Measurements from ENCODE around the gene COBL.

DNA sequence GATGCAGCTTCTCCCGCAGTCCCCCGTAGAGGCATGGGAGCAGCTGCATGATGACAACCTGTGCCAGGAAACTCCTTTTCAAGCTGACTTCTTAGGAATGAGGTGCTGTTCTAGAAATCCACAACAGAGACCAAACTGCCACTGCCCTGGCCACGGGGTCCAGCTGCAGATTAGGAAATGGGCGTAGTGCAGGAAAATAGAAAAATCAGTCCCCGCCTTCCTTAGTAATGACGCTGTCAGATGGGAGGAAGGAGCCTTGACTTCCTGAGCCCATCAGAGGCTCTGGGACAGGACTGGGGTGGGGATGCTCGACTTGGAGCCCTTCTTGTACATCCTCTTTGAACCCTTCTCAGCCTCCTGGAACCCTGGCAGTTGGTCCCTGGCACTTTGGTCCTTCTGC is 306.1 kb downstream of the COBL start:
- TF ChIP-seq, protein P1, sequence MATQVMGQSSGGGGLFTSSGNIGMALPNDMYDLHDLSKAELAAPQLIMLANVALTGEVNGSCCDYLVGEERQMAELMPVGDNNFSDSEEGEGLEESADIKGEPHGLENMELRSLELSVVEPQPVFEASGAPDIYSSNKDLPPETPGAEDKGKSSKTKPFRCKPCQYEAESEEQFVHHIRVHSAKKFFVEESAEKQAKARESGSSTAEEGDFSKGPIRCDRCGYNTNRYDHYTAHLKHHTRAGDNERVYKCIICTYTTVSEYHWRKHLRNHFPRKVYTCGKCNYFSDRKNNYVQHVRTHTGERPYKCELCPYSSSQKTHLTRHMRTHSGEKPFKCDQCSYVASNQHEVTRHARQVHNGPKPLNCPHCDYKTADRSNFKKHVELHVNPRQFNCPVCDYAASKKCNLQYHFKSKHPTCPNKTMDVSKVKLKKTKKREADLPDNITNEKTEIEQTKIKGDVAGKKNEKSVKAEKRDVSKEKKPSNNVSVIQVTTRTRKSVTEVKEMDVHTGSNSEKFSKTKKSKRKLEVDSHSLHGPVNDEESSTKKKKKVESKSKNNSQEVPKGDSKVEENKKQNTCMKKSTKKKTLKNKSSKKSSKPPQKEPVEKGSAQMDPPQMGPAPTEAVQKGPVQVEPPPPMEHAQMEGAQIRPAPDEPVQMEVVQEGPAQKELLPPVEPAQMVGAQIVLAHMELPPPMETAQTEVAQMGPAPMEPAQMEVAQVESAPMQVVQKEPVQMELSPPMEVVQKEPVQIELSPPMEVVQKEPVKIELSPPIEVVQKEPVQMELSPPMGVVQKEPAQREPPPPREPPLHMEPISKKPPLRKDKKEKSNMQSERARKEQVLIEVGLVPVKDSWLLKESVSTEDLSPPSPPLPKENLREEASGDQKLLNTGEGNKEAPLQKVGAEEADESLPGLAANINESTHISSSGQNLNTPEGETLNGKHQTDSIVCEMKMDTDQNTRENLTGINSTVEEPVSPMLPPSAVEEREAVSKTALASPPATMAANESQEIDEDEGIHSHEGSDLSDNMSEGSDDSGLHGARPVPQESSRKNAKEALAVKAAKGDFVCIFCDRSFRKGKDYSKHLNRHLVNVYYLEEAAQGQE (IDR thresholded peaks at IDR 0.05; ENCODE audit: insufficient read depth in 1 of 2, low read depth in 2 of 2, low read length in 2 of 2): no peak
- TF ChIP-seq POLR2AphosphoS5 (IDR thresholded peaks at IDR 0.05; ENCODE audit: low read depth, low read length): no peak

All from PFSK-1 (cell line).